Tibial artery (tissue), 4 donors: Measurements from ENCODE around the gene EME1.

Source experiments
- DNase-seq, 2 donors: peaks; one replicate each; pipeline ENCODE4 v3.0.0-alpha.2; 2019
- H3K27ac ChIP-seq, 2 donors: fragments of 200-600 bp; sonication (generic) in 1 of 2; 1 replicate in 1 of 2; 2 replicates in 1 of 2; pipeline ENCODE4 v1.5.1; 2018 to 2019; ENCODE audit warnings: mild to moderate bottlenecking in 1 of 2
- H3K27me3 ChIP-seq, 2 donors: fragments of 200-600 bp; sonication (generic) in 1 of 2; one replicate each; pipeline versions ENCODE4 v1.5.1 to v1.6.0; 2016 to 2019
- H3K36me3 ChIP-seq, 3 donors: fragments of 200-600 bp; sonication (generic) in 2 of 3; one replicate each; pipeline ENCODE4 v1.5.1; 2016 to 2019; ENCODE audit warnings: mild to moderate bottlenecking in 2 of 3
- H3K4me1 ChIP-seq, 4 donors: fragments of 200-600 bp; sonication (generic) in 2 of 4; 1 replicate in 3 of 4; 2 replicates in 1 of 4; pipeline ENCODE4 v1.5.1; 2016 to 2019
- H3K4me3 ChIP-seq, 2 donors: fragments of 200-600 bp; sonication (generic) in 1 of 2; 1 replicate in 1 of 2; 2 replicates in 1 of 2; pipeline ENCODE4 v1.5.1; 2018 to 2019; ENCODE audit warnings: mild to moderate bottlenecking in 2 of 2
- H3K9me3 ChIP-seq, 3 donors: fragments of 200-600 bp; sonication (generic) in 1 of 3; one replicate each; pipeline ENCODE4 v1.5.1; 2016 to 2019
- CTCF ChIP-seq, 2 experiments: fragments of 200-600 bp in 1 of 2; fragments of 450-650 bp in 1 of 2; IDR thresholded peaks; one replicate each; pipeline ENCODE4 v1.5.1; 2017 to 2019; ENCODE audit warnings: antibody characterized with exemption in 2 of 2, mild to moderate bottlenecking in 1 of 2, moderate library complexity in 1 of 2
- intact Hi-C: fragments of 100-400 bp; cut with DNase I; formaldehyde crosslinking; loops from one replicate; pipeline ENCODE4 v1.15.0; 2023; ENCODE audit warnings: low total_unique reads

The EME1 gene

GRCh38 chr17:50421308-50422051 lies 48.5 kb downstream of the EME1 start:
- peak overlapping the region in 1 of 2 donors; percentile 10 for H3K4me3 ChIP-seq

GRCh38 chr17:50422738-50423137 lies 49.7 kb downstream of the EME1 start:
- Histone ChIP-seq H3K36me3 (no peaks in the 10 kb centered on the region), H3K27ac (no peak overlapping the region), H3K9me3 (no peaks in the 10 kb centered on the region), H3K4me3 (no peak overlapping the region), H3K27me3 (no peaks in the 10 kb centered on the region), H3K4me1 (peaks cover 0 to 38% (median 18%) of the 10 kb centered on the region in 4 donors)
- intact Hi-C loops: no loop called here
- no peak for DNase-seq
- TF ChIP-seq CTCF (IDR thresholded peaks at IDR 0.05): no peak

More at GRCh38 chr17:50421308-50422051, 48.5 kb downstream of the EME1 start:
- intact Hi-C loops: no loop called here
- Histone ChIP-seq H3K4me1 (peaks cover 0 to 26% (median 9%) of the 10 kb centered on the region in 4 donors), H3K9me3 (no peaks in the 10 kb centered on the region), H3K36me3 (no peaks in the 10 kb centered on the region), H3K27me3 (no peaks in the 10 kb centered on the region), H3K27ac (peak overlapping the region; percentile 11 to 21)
- DNase-seq: no peak
- TF ChIP-seq CTCF (IDR thresholded peaks at IDR 0.05): no peak

DNA sequence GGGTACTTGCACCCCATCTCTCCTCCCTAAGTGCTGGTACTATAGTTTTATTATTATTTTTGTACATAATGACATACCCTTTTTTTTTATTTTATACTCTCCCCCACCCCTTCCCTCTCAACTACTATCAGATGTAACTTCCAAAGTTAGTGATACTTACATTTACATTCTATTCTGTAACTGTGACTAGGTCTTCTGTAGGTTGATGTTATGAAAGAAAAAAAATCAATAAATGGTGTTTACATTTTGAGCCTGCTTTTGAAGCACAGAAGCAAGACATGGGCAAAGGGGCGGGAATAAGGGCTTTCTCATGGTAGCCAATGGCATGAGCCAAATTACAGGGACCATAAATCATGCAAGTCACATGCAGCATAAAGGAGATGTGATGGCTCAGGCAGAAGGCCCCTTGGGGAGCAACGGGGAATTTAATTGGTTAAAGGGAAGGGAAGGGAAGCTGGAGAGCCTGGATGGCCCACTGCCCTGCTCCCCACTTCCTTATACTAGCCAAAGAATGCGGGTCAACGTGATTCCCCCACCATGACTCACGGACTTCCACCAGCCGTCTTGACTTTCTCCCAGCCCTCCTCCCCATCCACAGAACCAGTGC lies 50.6 kb downstream of the EME1 start:
- DNase-seq: peak; percentile 37 to 69
- TF ChIP-seq CTCF (IDR thresholded peaks at IDR 0.05): no peak
- intact Hi-C loops: no loop called here
- no peaks in the 10 kb centered on the region for H3K27me3 ChIP-seq
- no peaks in the 10 kb centered on the region for H3K9me3 ChIP-seq
- H3K4me3 ChIP-seq: no peak overlapping the region
- H3K4me1 ChIP-seq: peaks cover 0 to 38% (median 20%) of the 10 kb centered on the region in 4 donors
- H3K36me3 ChIP-seq: no peaks in the 10 kb centered on the region
- no peak overlapping the region for H3K27ac ChIP-seq

GRCh38 chr17:50424246-50424995 lies 51.4 kb downstream of the EME1 start:
- no peak for DNase-seq
- no peak overlapping the region for H3K4me3 ChIP-seq
- intact Hi-C loops: no loop called here
- no peaks in the 10 kb centered on the region for H3K27me3 ChIP-seq
- peaks cover 0 to 38% (median 20%) of the 10 kb centered on the region in 4 donors for H3K4me1 ChIP-seq
- H3K36me3 ChIP-seq: no peaks in the 10 kb centered on the region
- no peak for TF ChIP-seq CTCF (IDR thresholded peaks at IDR 0.05)
- H3K9me3 ChIP-seq: no peaks in the 10 kb centered on the region
- peak overlapping the region in 1 of 2 donors; percentile 7 for H3K27ac ChIP-seq

DNA sequence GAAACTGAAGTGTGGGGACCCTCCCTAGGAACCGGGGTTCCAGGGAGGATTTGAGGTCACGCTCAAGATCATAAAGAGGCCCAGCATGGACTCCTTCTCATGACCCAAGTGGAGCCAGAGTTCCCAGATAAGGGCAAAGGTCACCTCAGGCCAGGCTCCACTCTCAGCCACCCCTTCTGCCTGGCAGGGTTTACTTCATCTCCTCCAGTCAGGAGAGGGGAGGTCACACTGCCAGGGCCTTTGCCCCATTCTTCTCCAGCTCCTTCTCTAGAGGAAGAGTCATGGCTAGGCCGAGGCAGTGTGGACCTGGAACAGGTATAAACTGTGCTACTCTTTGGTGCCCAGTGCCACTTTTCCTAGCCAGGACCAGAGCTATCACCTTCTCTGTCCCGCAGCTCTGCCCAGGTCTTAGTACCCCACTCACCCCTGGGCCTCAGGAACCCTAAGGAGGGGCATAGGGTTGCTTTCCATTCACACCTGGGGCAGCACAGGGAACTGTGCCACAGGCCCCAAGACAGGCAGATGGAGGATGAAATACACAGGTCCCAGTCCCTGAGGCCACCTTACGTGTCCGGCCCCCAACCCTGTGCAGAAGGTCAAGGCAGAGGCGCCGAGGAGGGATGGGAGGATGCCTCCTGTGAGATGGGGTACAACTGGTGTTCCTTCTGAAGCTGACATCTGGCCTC lies 52.1 kb downstream of the EME1 start:
- Histone ChIP-seq H3K36me3 (no peaks in the 10 kb centered on the region), H3K9me3 (no peaks in the 10 kb centered on the region), H3K4me3 (peak overlapping the region; percentile 69 to 89), H3K4me1 (peaks cover 0 to 38% (median 20%) of the 10 kb centered on the region in 4 donors), H3K27me3 (no peaks in the 10 kb centered on the region), H3K27ac (peak overlapping the region; percentile 81 to 86)
- TF ChIP-seq CTCF (IDR thresholded peaks at IDR 0.05): no peak
- DNase-seq: no peak
- intact Hi-C loops: no loop called here
